ENCODE measurements around the gene TIMM10. TPM values are rescaled to one million over a fixed set of nuclear protein-coding genes. Genes with fewer than 3 reads are reported as not detected.

The TIMM10 gene
- total and polyA plus RNA-seq, 4 donors: 19.8 to 77.4 (median 30.3) TPM

DNA sequence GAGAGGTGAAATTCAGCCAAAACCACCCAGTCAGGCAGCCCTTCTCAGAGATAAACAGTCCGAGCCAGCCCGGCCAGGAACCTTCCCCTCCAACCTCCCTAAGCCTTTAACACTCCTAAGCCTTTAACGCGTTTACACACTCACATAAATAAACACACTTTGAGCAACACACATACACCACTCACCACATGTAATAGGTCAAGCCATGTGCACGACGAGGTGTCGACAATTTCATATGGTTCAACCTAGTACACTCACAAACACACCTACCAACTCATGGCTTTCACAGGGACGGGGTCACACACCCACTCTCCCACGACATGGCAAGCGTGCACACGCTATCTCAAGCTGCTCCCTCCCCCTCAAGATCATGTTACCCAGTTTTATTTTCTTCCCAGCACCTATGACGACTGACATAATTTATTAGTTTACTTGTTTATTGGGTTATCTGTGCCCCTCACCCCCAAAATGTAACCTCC lies 30.5 kb downstream of the TIMM10 start:
- peak overlapping the region in 1 of 2 donors; percentile 31 for H3K9ac ChIP-seq (ENCODE audit: low read depth in 1 of 2, low read length in 2 of 2)
- 21% methylated on average over 12 of the region's 12 CpGs for WGBS
- peak overlapping the region; percentile 79 to 82 for H3K27ac ChIP-seq (ENCODE audit: low read depth in 1 of 2, low read length in 2 of 2)
- TF ChIP-seq GABPA (IDR thresholded peaks at IDR 0.05 in 1 of 2, conservative IDR thresholded peaks at IDR 0.05 in 1 of 2) (no peak), RXRA (IDR thresholded peaks at IDR 0.05) (peak; percentile 8 to 27), FOXA2 (IDR thresholded peaks at IDR 0.05) (no peak), FOXA1 (IDR thresholded peaks at IDR 0.05) (no peak), TAF1 (conservative IDR thresholded peaks at IDR 0.05) (peak; percentile 32), YY1 (IDR thresholded peaks at IDR 0.05) (no peak)
- TF ChIP-seq, protein P1, sequence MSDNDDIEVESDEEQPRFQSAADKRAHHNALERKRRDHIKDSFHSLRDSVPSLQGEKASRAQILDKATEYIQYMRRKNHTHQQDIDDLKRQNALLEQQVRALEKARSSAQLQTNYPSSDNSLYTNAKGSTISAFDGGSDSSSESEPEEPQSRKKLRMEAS (IDR thresholded peaks at IDR 0.05): peak; percentile 53
- TF ChIP-seq, protein P2, sequence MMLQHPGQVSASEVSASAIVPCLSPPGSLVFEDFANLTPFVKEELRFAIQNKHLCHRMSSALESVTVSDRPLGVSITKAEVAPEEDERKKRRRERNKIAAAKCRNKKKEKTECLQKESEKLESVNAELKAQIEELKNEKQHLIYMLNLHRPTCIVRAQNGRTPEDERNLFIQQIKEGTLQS (IDR thresholded peaks at IDR 0.05): no peak
- H3K36me3 ChIP-seq (ENCODE audit: control insufficient read depth in 4 of 4, insufficient read depth in 3 of 4, low read depth in 1 of 4, low read length in 3 of 4): peaks cover 0 to 11% (median 7%) of the 10 kb centered on the region in 4 donors
- H3K4me1 ChIP-seq (ENCODE audit: control insufficient read depth in 4 of 4, insufficient read depth in 4 of 4, low read length in 3 of 4): peaks cover 43 to 91% (median 84%) of the 10 kb centered on the region in 4 donors
- H3K9me3 ChIP-seq (ENCODE audit: control insufficient read depth in 4 of 4, low read length in 3 of 4): no peaks in the 10 kb centered on the region
- H3K4me3 ChIP-seq (ENCODE audit: low read depth in 1 of 3, low read length in 3 of 3): no peak overlapping the region
- H3K27me3 ChIP-seq (ENCODE audit: control insufficient read depth in 4 of 4, insufficient read depth in 4 of 4, low read length in 3 of 4): no peaks in the 10 kb centered on the region
- no peak for DNase-seq (ENCODE audit: low spot score)

DNA sequence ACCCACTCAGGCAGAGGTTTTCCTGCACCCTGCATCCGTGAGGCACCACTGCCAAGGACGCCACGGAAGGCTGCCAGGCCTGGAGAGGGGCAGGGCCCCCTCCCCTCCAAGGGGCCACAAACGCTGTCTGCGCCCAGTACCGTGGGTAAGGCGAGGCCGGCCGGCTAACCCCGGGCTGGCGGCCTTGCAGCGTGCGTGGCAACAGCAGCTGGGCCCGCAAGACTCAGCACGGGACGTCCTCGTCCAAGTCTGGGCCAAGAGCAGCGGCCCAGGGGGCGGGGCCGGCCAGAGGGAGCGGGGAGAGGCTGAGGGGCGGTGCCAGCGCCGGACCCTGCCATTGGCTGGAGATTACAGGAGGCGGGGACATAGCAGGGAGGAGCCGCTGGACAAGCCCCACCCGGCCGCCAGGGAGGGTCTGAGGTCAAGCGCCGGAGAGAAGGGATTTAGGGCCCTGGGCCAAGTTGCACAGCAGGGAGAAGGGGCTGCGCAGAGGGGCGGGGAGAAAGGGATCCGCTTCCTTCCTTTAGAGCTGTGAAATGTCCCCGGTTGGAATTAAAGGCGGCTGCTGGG lies 31.1 kb downstream of the TIMM10 start:
- no peaks in the 10 kb centered on the region for H3K9me3 ChIP-seq (ENCODE audit: control insufficient read depth in 4 of 4, low read length in 3 of 4)
- peaks cover 0 to 8% (median 4%) of the 10 kb centered on the region in 4 donors for H3K36me3 ChIP-seq (ENCODE audit: control insufficient read depth in 4 of 4, insufficient read depth in 3 of 4, low read depth in 1 of 4, low read length in 3 of 4)
- H3K27me3 ChIP-seq (ENCODE audit: control insufficient read depth in 4 of 4, insufficient read depth in 4 of 4, low read length in 3 of 4): no peaks in the 10 kb centered on the region
- WGBS: 6% methylated on average over 35 of the region's 35 CpGs
- H3K4me1 ChIP-seq (ENCODE audit: control insufficient read depth in 4 of 4, insufficient read depth in 4 of 4, low read length in 3 of 4): peaks cover 41 to 89% (median 83%) of the 10 kb centered on the region in 4 donors
- H3K27ac ChIP-seq (ENCODE audit: low read depth in 1 of 2, low read length in 2 of 2): peak overlapping the region; percentile 79 to 82
- TF ChIP-seq HNF4G (IDR thresholded peaks at IDR 0.05) (no peak), GABPA (IDR thresholded peaks at IDR 0.05 in 1 of 2, conservative IDR thresholded peaks at IDR 0.05 in 1 of 2) (no peak), FOXA1 (IDR thresholded peaks at IDR 0.05) (peak; percentile 39), FOXA2 (IDR thresholded peaks at IDR 0.05) (no peak), RXRA (IDR thresholded peaks at IDR 0.05) (peak; percentile 75 to 88), SP1 (IDR thresholded peaks at IDR 0.05) (peak; percentile 91), JUND (IDR thresholded peaks at IDR 0.05) (no peak), HNF4A (conservative IDR thresholded peaks at IDR 0.05) (peak in 1 of 2 donors; percentile 30), YY1 (IDR thresholded peaks at IDR 0.05) (peak; percentile 68), EGR1 (IDR thresholded peaks at IDR 0.05; ENCODE audit: low read depth in 2 of 2) (peak in 1 of 2 donors; percentile 20), TAF1 (conservative IDR thresholded peaks at IDR 0.05) (no peak), NR2F2 (IDR thresholded peaks at IDR 0.05) (peak; percentile 73), RAD21 (IDR thresholded peaks at IDR 0.05) (peak; percentile 23 to 31)
- TF ChIP-seq, protein P2 (IDR thresholded peaks at IDR 0.05): no peak
- TF ChIP-seq, protein P3, sequence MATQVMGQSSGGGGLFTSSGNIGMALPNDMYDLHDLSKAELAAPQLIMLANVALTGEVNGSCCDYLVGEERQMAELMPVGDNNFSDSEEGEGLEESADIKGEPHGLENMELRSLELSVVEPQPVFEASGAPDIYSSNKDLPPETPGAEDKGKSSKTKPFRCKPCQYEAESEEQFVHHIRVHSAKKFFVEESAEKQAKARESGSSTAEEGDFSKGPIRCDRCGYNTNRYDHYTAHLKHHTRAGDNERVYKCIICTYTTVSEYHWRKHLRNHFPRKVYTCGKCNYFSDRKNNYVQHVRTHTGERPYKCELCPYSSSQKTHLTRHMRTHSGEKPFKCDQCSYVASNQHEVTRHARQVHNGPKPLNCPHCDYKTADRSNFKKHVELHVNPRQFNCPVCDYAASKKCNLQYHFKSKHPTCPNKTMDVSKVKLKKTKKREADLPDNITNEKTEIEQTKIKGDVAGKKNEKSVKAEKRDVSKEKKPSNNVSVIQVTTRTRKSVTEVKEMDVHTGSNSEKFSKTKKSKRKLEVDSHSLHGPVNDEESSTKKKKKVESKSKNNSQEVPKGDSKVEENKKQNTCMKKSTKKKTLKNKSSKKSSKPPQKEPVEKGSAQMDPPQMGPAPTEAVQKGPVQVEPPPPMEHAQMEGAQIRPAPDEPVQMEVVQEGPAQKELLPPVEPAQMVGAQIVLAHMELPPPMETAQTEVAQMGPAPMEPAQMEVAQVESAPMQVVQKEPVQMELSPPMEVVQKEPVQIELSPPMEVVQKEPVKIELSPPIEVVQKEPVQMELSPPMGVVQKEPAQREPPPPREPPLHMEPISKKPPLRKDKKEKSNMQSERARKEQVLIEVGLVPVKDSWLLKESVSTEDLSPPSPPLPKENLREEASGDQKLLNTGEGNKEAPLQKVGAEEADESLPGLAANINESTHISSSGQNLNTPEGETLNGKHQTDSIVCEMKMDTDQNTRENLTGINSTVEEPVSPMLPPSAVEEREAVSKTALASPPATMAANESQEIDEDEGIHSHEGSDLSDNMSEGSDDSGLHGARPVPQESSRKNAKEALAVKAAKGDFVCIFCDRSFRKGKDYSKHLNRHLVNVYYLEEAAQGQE (IDR thresholded peaks at IDR 0.05): peak; percentile 42
- TF ChIP-seq, protein P1 (IDR thresholded peaks at IDR 0.05): no peak
- TF ChIP-seq, protein P4, sequence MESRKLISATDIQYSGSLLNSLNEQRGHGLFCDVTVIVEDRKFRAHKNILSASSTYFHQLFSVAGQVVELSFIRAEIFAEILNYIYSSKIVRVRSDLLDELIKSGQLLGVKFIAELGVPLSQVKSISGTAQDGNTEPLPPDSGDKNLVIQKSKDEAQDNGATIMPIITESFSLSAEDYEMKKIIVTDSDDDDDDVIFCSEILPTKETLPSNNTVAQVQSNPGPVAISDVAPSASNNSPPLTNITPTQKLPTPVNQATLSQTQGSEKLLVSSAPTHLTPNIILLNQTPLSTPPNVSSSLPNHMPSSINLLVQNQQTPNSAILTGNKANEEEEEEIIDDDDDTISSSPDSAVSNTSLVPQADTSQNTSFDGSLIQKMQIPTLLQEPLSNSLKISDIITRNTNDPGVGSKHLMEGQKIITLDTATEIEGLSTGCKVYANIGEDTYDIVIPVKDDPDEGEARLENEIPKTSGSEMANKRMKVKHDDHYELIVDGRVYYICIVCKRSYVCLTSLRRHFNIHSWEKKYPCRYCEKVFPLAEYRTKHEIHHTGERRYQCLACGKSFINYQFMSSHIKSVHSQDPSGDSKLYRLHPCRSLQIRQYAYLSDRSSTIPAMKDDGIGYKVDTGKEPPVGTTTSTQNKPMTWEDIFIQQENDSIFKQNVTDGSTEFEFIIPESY (IDR thresholded peaks at IDR 0.05): no peak
- TF ChIP-seq, protein P5, sequence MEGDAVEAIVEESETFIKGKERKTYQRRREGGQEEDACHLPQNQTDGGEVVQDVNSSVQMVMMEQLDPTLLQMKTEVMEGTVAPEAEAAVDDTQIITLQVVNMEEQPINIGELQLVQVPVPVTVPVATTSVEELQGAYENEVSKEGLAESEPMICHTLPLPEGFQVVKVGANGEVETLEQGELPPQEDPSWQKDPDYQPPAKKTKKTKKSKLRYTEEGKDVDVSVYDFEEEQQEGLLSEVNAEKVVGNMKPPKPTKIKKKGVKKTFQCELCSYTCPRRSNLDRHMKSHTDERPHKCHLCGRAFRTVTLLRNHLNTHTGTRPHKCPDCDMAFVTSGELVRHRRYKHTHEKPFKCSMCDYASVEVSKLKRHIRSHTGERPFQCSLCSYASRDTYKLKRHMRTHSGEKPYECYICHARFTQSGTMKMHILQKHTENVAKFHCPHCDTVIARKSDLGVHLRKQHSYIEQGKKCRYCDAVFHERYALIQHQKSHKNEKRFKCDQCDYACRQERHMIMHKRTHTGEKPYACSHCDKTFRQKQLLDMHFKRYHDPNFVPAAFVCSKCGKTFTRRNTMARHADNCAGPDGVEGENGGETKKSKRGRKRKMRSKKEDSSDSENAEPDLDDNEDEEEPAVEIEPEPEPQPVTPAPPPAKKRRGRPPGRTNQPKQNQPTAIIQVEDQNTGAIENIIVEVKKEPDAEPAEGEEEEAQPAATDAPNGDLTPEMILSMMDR (IDR thresholded peaks at IDR 0.05; ENCODE audit: low read depth, low read length, missing input control): peak; percentile 8
- H3K4me3 ChIP-seq (ENCODE audit: low read depth in 1 of 3, low read length in 3 of 3): peak overlapping the region in 1 of 3 donors; percentile 33
- peak; percentile 99 for DNase-seq (ENCODE audit: low spot score)
- peak overlapping the region in 1 of 2 donors; percentile 31 for H3K9ac ChIP-seq (ENCODE audit: low read depth in 1 of 2, low read length in 2 of 2)
